IMR-90 (cell line): ENCODE measurements around the gene ABCB1.

Experiments used
- CHD1 ChIP-seq: IDR thresholded peaks from 2 replicates; pipeline ENCODE4 v1.6.1; 2012; ENCODE audit warnings: low read depth, low read length, improper control_type of control experiment
- CTCF ChIP-seq: conservative IDR thresholded peaks from 2 replicates; pipeline ENCODE4 v1.5.1; 2012; ENCODE audit warnings: mild to moderate bottlenecking, low read depth, low read length, improper control_type of control experiment
- POLR2A ChIP-seq: IDR thresholded peaks from 2 replicates; pipeline ENCODE4 v1.6.1; 2012; ENCODE audit warnings: mild to moderate bottlenecking, low read depth, low read length
- USF2 ChIP-seq: fragments of 150-350 bp; IDR thresholded peaks from 2 replicates; pipeline ENCODE4 v1.6.1; 2017; ENCODE audit warnings: mild to moderate bottlenecking, antibody characterized with exemption, low read length, low read depth

GRCh38 chr7:87574630-87575029 lies 26.1 kb downstream of the ABCB1 start:
- TF ChIP-seq CTCF (no peak), CHD1 (no peak), USF2 (no peak), POLR2A (no peak)
